Spleen (tissue), 13 donors: Measurements from ENCODE around the gene CALML5. TPM values are rescaled to one million over a fixed set of nuclear protein-coding genes. Genes with fewer than 3 reads are reported as not detected.

Source experiments
- DNase-seq: peaks from one replicate; pipeline ENCODE4 v3.0.0-alpha.2; 2020
- H3K27ac ChIP-seq, 8 donors: fragments of 200-600 bp; sonication (generic) in 7 of 8; 1 replicate in 4 of 8; 2 replicates in 4 of 8; pipeline versions ENCODE4 v1.5.0 to v1.8.0; 2016 to 2021; ENCODE audit warnings: inconsistent platforms in 4 of 8, mild to moderate bottlenecking in 4 of 8, moderate library complexity in 1 of 8
- H3K27me3 ChIP-seq, 7 donors: fragments of 200-600 bp; sonication (generic) in 6 of 7; replicated peaks in 1 of 7; 1 replicate in 4 of 7; 2 replicates in 3 of 7; pipeline versions ENCODE4 v1.5.0 to v1.8.0; 2016 to 2021; ENCODE audit warnings: inconsistent platforms in 3 of 7, mild to moderate bottlenecking in 1 of 7
- H3K36me3 ChIP-seq, 6 donors: fragments of 200-600 bp; sonication (generic) in 5 of 6; 1 replicate in 4 of 6; 2 replicates in 2 of 6; pipeline versions ENCODE4 v1.5.0 to v1.8.0; 2016 to 2021; ENCODE audit warnings: inconsistent platforms in 2 of 6
- H3K4me1 ChIP-seq, 6 donors: fragments of 200-600 bp; sonication (generic) in 5 of 6; 1 replicate in 3 of 6; 2 replicates in 3 of 6; pipeline versions ENCODE4 v1.5.0 to v1.8.0; 2016 to 2021; ENCODE audit warnings: inconsistent platforms in 3 of 6
- H3K4me3 ChIP-seq, 8 donors: fragments of 200-600 bp; sonication (generic) in 7 of 8; 1 replicate in 4 of 8; 2 replicates in 4 of 8; pipeline versions ENCODE4 v1.5.0 to v1.8.0; 2016 to 2021; ENCODE audit warnings: inconsistent platforms in 4 of 8, mild to moderate bottlenecking in 4 of 8, moderate library complexity in 2 of 8
- H3K9me3 ChIP-seq, 8 donors: fragments of 200-600 bp; sonication (generic) in 7 of 8; 1 replicate in 4 of 8; 2 replicates in 4 of 8; pipeline versions ENCODE4 v1.5.0 to v1.8.0; 2016 to 2021; ENCODE audit warnings: inconsistent platforms in 4 of 8
- CTCF ChIP-seq, 11 experiments: fragments of 200-600 bp in 7 of 11; fragments of 450-650 bp in 4 of 11; sonication (generic) in 4 of 11; IDR thresholded peaks in 8 of 11; conservative IDR thresholded peaks in 3 of 11; 1 replicate in 7 of 11; 2 replicates in 4 of 11; pipeline versions ENCODE4 v1.4.0 to v1.8.0; 2016 to 2021; ENCODE audit warnings: antibody characterized with exemption in 11 of 11, inconsistent platforms in 4 of 11, mild to moderate bottlenecking in 1 of 11
- POLR2A ChIP-seq, 3 donors: fragments of 450-650 bp; IDR thresholded peaks; one replicate each; pipeline ENCODE4 v1.5.1; 2017; ENCODE audit warnings: antibody characterized with exemption in 3 of 3, mild to moderate bottlenecking in 1 of 3
- POLR2AphosphoS5 ChIP-seq, 3 donors: sonication (generic); formaldehyde crosslinking; IDR thresholded peaks; one replicate each; pipeline ENCODE4 v1.5.1; 2017; ENCODE audit warnings: antibody characterized with exemption in 3 of 3
- WGBS, 5 donors: extraction: QIAGEN DNeasy Blood & Tissue Kit in 3 of 5; methylation state at CpG; one replicate each; pipeline versions ENCODE4 v1.1.5 to v1.1.7; 2013 to 2018; 5-methylcytosine and 5-hydroxymethylcytosine counted together
- intact Hi-C: fragments of 100-400 bp; cut with DNase I; formaldehyde crosslinking; loops from one replicate; pipeline ENCODE4 v1.15.0; 2023; ENCODE audit warnings: low total_unique reads
- long read RNA-seq, 2 donors: transcript quantifications; one replicate each; lab custom pipeline, GENCODE V29; 2026
- polyA plus RNA-seq, 3 donors: library from polyadenylated mRNA; stranded (reverse); fragments of 200-250 nt; gene quantifications; one replicate each; pipeline ENCODE4 v1.2.1, GENCODE V29; 2013
- total RNA-seq, 7 donors: library from RNA; depleted of rRNA in 3 of 7; stranded (reverse); fragments of >200 nt in 3 of 7; fragmentation: NEBNext Ultra II Directional in 4 of 7; extraction: Animal tissue kit (Norgen Biotek cat#: 25700) in 4 of 7; gene quantifications; one replicate each; pipeline versions ENCODE4 v1.1.0 to v1.2.1, GENCODE V29; 2016 to 2021
- donor health status: healthy with polysubstance abuse.
- donor health status: DM: no; HTN: no; CAD: no; lungs with moderate emphysema.
- donor health status: DM: no; HTN: no; CAD: no.
- donor health status: Bipolar disorder and iron deficiency.
- donor health status: healthy.
- donor health status: DM: no; HTN: no; CAD: no.
- donor health status: DM: yes; HTN: yes; CAD: no.

The CALML5 gene
- total RNA-seq, result not detected
- under 1 TPM in 1 of 3 donors, not detected in 2; 0.13 TPM for polyA plus RNA-seq
- long read RNA-seq, donor 1, result 0 reads
- long read RNA-seq, donor 2, result 0 reads

GRCh38 chr10:5499493-5500140 lies at the start of gene CALML5:
Gene CALML5 (minus strand): TSS chr10:5499570. CDS start chr10:5499438, 132 bp downstream.
- no peak within 1 kb of the TSS for H3K27ac ChIP-seq
- intact Hi-C loops, result no loop called here
- H3K4me1 ChIP-seq, result peaks cover 0 to 5% (median 0%) of the 10 kb centered on the region in 6 donors
- H3K4me3 ChIP-seq, result no peak within 1 kb of the TSS
- 87 to 92% (median 89%) methylated on average over 9 to 10 of the region's 10 CpGs for WGBS, 5 donors
- DNase-seq, result no peak
- H3K27me3 ChIP-seq, result peaks cover 0 to 16% (median 0%) of the 10 kb centered on the region in 7 donors
- TF ChIP-seq CTCF (IDR thresholded peaks at IDR 0.05 in 8 of 11, conservative IDR thresholded peaks at IDR 0.05 in 3 of 11), result no peak
- no peak for TF ChIP-seq POLR2AphosphoS5 (IDR thresholded peaks at IDR 0.05)
- TF ChIP-seq POLR2A (IDR thresholded peaks at IDR 0.05), result no peak
- no peaks in the 10 kb centered on the region for H3K9me3 ChIP-seq
- no peaks in the 10 kb centered on the region for H3K36me3 ChIP-seq

DNA sequence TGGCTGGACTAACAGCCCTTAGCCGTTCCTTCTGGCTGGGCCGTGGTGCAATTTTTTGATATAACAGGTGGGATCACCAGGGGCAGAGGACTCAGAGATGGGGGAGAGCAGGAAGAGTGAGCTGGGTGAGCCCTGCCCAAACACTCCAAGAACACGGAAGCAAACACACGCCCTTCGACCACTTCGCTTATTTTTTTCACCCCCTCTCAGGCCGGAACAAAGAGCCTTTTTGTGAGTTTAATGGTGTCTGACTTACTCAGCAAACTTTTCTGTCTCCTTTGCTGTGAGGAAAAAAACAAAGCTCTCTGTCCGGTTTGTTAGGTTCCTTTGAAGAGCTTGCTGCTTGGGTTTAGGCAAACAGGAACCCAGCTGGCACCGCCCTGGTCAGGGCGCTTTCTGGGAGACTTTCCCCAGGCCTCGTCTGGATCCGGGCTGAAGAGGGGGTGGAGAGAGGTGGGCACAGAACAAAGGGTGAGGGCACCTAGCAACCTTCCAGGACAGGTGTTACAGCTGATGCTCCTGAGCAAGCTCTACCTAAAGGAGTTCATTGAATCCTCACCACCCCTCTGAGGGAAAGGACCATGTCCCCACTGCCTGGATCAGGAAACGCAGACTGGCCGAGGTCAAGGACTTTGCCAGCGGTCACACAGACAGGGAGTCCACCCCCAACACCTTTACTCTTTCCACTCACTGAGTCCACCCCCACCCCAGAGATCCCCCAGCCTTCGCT lies 48.7 kb upstream of the CALML5 start:
- H3K36me3 ChIP-seq, result no peaks in the 10 kb centered on the region
- no peak for TF ChIP-seq POLR2A (IDR thresholded peaks at IDR 0.05)
- TF ChIP-seq POLR2AphosphoS5 (IDR thresholded peaks at IDR 0.05), result no peak
- no peak for TF ChIP-seq CTCF (IDR thresholded peaks at IDR 0.05 in 8 of 11, conservative IDR thresholded peaks at IDR 0.05 in 3 of 11)
- H3K9me3 ChIP-seq, result peaks cover 0 to 12% (median 8%) of the 10 kb centered on the region in 8 donors
- WGBS, 5 donors, result 37 to 54% (median 43%) methylated on average over 16 of the region's 16 CpGs
- peak overlapping the region in 4 of 8 donors; percentile 2 to 51 (median 24) for H3K4me3 ChIP-seq
- H3K27ac ChIP-seq, result peak overlapping the region in 4 of 8 donors; percentile 12 to 77 (median 54)
- no peaks in the 10 kb centered on the region for H3K27me3 ChIP-seq
- H3K4me1 ChIP-seq, result peaks cover 0 to 33% (median 11%) of the 10 kb centered on the region in 6 donors
- intact Hi-C loops, result no loop called here
- peak; percentile 75 for DNase-seq

GRCh38 chr10:5547681-5547930 lies 48.2 kb upstream of the CALML5 start:
- 26 to 60% (median 45%) methylated on average over 4 of the region's 4 CpGs for WGBS, 5 donors
- H3K36me3 ChIP-seq, result no peaks in the 10 kb centered on the region
- H3K4me3 ChIP-seq, result peak overlapping the region in 4 of 8 donors; percentile 2 to 51 (median 24)
- H3K4me1 ChIP-seq, result peaks cover 0 to 32% (median 11%) of the 10 kb centered on the region in 6 donors
- no peak for TF ChIP-seq POLR2AphosphoS5 (IDR thresholded peaks at IDR 0.05)
- TF ChIP-seq CTCF (IDR thresholded peaks at IDR 0.05 in 8 of 11, conservative IDR thresholded peaks at IDR 0.05 in 3 of 11), result no peak
- intact Hi-C loops, result no loop called here
- H3K9me3 ChIP-seq, result peaks cover 0 to 17% (median 13%) of the 10 kb centered on the region in 8 donors
- peak overlapping the region in 4 of 8 donors; percentile 12 to 77 (median 54) for H3K27ac ChIP-seq
- DNase-seq, result peak; percentile 51
- H3K27me3 ChIP-seq, result no peaks in the 10 kb centered on the region
